Smooth muscle cell (in vitro differentiated cells): Measurements from ENCODE around the gene SFMBT2. TPM values are rescaled to one million over a fixed set of nuclear protein-coding genes. Genes with fewer than 3 reads are reported as not detected.

Source experiments
- DNase-seq: peaks from one replicate; lab custom pipeline; 2025; ENCODE audit not compliant: unreplicated experiment; lab: John Stamatoyannopoulos, UW
- H2AFZ ChIP-seq: fragments of 200-600 bp; sonication (generic); 2 replicates; pipeline ENCODE4 v1.6.0; 2016; ENCODE audit warnings: antibody characterized with exemption, low read depth, mild to moderate bottlenecking
- H3F3A ChIP-seq: fragments of 200-600 bp; sonication (generic); 2 replicates; pipeline ENCODE4 v1.6.0; 2017; ENCODE audit warnings: antibody characterized with exemption, low read depth
- H3K27ac ChIP-seq: fragments of 200-600 bp; sonication (generic); 2 replicates; pipeline ENCODE4 v1.5.1; 2016; ENCODE audit warnings: low read depth, mild to moderate bottlenecking
- H3K27me3 ChIP-seq: fragments of 200-600 bp; sonication (generic); 2 replicates; pipeline ENCODE4 v1.6.1; 2016; ENCODE audit warnings: low read depth, mild to moderate bottlenecking
- H3K36me3 ChIP-seq: fragments of 200-600 bp; sonication (generic); 2 replicates; pipeline ENCODE4 v1.5.1; 2016; ENCODE audit warnings: low read depth
- H3K4me1 ChIP-seq: fragments of 200-600 bp; sonication (generic); 2 replicates; pipeline ENCODE4 v1.5.1; 2016; ENCODE audit warnings: low read depth
- H3K4me2 ChIP-seq: fragments of 200-600 bp; sonication (generic); 2 replicates; pipeline ENCODE4 v1.6.0; 2016; ENCODE audit warnings: mild to moderate bottlenecking
- H3K4me3 ChIP-seq: fragments of 200-600 bp; sonication (generic); 2 replicates; pipeline ENCODE4 v1.5.1; 2016; ENCODE audit warnings: mild to moderate bottlenecking
- H3K79me2 ChIP-seq: fragments of 200-600 bp; sonication (generic); 2 replicates; pipeline ENCODE4 v1.6.0; 2016; ENCODE audit warnings: low read depth, mild to moderate bottlenecking
- H3K9ac ChIP-seq: fragments of 200-600 bp; sonication (generic); 2 replicates; pipeline ENCODE4 v1.6.0; 2016; ENCODE audit warnings: low read depth
- H3K9me3 ChIP-seq: fragments of 200-600 bp; sonication (generic); replicated peaks from 2 replicates; pipeline ENCODE4 v1.5.1; 2016; ENCODE audit warnings: low read depth
- H4K20me1 ChIP-seq: fragments of 200-600 bp; sonication (generic); 2 replicates; pipeline ENCODE4 v1.6.0; 2016; ENCODE audit warnings: low read depth
- WGBS: methylation state at CpG from one replicate; pipeline ENCODE4 v1.1.7; 2016; ENCODE audit warnings: low lambda C conversion rate; 5-methylcytosine and 5-hydroxymethylcytosine counted together
- polyA plus RNA-seq: library from polyadenylated mRNA; unstranded; fragments of >200 nt; fragmentation: Nextera tagmentation; extraction: Ambion mirVana; gene quantifications from 2 replicates; pipeline ENCODE4 v1.2.1, GENCODE V29; 2016
- total RNA-seq: library from RNA; depleted of rRNA; stranded (reverse); fragments of >200 nt; gene quantifications from 2 replicates; pipeline ENCODE4 v1.2.3, GENCODE V29; 2014
- TF ChIP-seq, protein P1 (sequence below): fragments of 200-600 bp; sonication (generic); IDR thresholded peaks from 2 replicates; pipeline ENCODE4 v1.5.1; 2017; ENCODE audit warnings: borderline replicate concordance, mild to moderate bottlenecking, antibody characterized with exemption; ENCODE audit not compliant: insufficient read depth, poor library complexity, severe bottlenecking

The SFMBT2 gene
- total and polyA plus RNA-seq, 2 experiments from 2014 or later: 0.90 to 1.4 TPM

DNA sequence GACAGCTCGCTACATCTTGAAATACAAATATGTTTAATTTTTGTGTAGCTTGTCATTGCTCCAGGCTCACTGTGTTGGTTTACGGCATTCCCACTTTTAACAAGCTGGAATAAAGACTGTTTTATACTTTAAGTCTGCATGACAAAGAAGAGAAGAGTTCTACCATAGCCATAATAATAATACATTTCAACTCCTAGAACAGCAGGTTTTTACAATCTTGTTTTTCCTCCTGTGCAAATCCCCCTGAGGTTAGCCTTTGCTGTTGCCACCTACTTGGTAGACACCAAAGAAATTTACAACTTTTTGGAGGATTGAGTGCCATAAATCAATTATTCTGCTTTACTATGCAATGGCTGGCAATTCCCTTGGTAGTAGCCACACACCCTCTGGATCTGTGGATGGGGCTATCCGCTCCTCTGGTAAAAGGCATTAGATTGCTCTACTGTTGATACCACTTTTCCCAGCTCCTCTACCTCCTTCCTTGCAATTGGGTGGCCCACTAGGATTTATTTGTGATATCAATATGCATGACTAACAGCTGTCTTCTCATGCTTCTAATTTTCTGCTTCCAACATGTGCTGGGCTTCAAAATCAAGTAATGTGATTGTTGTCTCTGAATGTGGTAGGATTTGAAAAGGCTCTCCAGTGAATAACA is 60.2 kb downstream of the SFMBT2 start:
- Histone ChIP-seq H3K27me3 (no peaks in the 10 kb centered on the region), H3K4me2 (no peak overlapping the region), H3K9me3 (no peaks in the 10 kb centered on the region), H3K4me3 (no peak overlapping the region), H3K9ac (no peak overlapping the region), H3K27ac (no peak overlapping the region), H3K79me2 (no peaks in the 10 kb centered on the region), H3K36me3 (no peaks in the 10 kb centered on the region), H3F3A (no peaks in the 10 kb centered on the region), H3K4me1 (no peaks in the 10 kb centered on the region), H2AFZ (no peak overlapping the region), H4K20me1 (no peaks in the 10 kb centered on the region)
- DNase-seq: no peak
- WGBS: 92% methylated on average over 3 of the region's 3 CpGs
- TF ChIP-seq, protein P1, sequence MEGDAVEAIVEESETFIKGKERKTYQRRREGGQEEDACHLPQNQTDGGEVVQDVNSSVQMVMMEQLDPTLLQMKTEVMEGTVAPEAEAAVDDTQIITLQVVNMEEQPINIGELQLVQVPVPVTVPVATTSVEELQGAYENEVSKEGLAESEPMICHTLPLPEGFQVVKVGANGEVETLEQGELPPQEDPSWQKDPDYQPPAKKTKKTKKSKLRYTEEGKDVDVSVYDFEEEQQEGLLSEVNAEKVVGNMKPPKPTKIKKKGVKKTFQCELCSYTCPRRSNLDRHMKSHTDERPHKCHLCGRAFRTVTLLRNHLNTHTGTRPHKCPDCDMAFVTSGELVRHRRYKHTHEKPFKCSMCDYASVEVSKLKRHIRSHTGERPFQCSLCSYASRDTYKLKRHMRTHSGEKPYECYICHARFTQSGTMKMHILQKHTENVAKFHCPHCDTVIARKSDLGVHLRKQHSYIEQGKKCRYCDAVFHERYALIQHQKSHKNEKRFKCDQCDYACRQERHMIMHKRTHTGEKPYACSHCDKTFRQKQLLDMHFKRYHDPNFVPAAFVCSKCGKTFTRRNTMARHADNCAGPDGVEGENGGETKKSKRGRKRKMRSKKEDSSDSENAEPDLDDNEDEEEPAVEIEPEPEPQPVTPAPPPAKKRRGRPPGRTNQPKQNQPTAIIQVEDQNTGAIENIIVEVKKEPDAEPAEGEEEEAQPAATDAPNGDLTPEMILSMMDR: no peak

DNA sequence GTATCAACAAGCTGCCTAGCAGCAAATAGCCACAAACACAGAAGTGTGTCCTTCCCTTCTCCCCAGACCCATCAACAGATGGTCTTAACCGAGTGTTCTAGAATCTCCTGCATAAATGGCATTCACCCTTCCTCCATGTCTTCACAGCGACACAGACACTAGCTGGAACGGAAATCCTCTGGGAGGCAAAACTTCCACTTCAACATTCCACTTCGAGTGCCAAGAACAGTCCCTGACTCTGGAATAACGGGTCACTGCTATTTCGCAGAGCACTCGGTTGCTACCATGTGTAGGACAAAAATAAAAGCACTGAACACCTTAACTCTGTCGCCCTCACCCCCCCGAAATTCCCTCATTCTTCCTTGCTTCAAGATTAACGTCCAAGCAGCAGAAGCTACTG is 65.1 kb downstream of the SFMBT2 start:
- no peak for DNase-seq
- no peaks in the 10 kb centered on the region for H3K79me2 ChIP-seq

DNA sequence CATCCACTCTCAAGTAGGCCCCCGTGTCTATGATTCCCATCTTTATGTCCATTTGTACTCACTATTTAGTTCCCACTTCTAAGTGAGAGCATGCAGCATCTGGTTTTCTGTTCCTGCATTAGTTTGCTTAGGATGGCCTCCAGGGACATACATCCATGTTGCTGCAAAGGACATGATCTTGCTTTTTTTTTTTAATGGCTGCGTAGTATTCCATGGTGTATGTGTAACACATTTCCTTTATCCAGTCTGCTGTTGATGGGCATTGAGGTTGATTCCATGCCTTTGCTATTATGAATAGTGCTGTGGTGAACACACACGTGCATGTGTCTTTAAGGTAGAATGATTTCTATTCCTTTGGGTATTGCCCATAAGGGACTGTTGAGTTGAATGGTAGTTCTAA is 67.8 kb downstream of the SFMBT2 start:
- no peak overlapping the region for H3K4me2 ChIP-seq
- no peaks in the 10 kb centered on the region for H3K79me2 ChIP-seq
- H3K36me3 ChIP-seq: no peaks in the 10 kb centered on the region
- H4K20me1 ChIP-seq: no peaks in the 10 kb centered on the region
- no peaks in the 10 kb centered on the region for H3K9me3 ChIP-seq
- H2AFZ ChIP-seq: no peak overlapping the region
- no peak overlapping the region for H3K27ac ChIP-seq
- H3K4me1 ChIP-seq: no peaks in the 10 kb centered on the region
- 100% methylated on average over 3 of the region's 3 CpGs for WGBS
- H3K9ac ChIP-seq: no peak overlapping the region
- no peak overlapping the region for H3K4me3 ChIP-seq
- H3F3A ChIP-seq: no peaks in the 10 kb centered on the region
- TF ChIP-seq, protein P1: no peak
- H3K27me3 ChIP-seq: no peaks in the 10 kb centered on the region
- DNase-seq: no peak

More for the DNA sequence above, 65.1 kb downstream of the SFMBT2 start:
- Histone ChIP-seq H3K4me3 (no peak overlapping the region), H3K9ac (no peak overlapping the region), H3K36me3 (no peaks in the 10 kb centered on the region), H3K4me2 (no peak overlapping the region), H4K20me1 (no peaks in the 10 kb centered on the region), H3K27ac (no peak overlapping the region), H3K9me3 (no peaks in the 10 kb centered on the region), H3K27me3 (no peaks in the 10 kb centered on the region), H3F3A (no peaks in the 10 kb centered on the region), H2AFZ (no peak overlapping the region), H3K4me1 (no peaks in the 10 kb centered on the region)
- TF ChIP-seq, protein P1: no peak
- WGBS: 95% methylated on average over 10 of the region's 10 CpGs
